Activated CD4-positive, alpha-beta T cell treated with anti-CD3 and anti-CD28 coated beads for 4 hours (primary cell): ENCODE results near the gene ANKRD36B.
"Not testable (repeated sequence)": the region's sequence is repeated elsewhere in the genome, so short reads cannot be mapped to it uniquely, and the experiment has no call there.

ENCODE experiments used
- DNase-seq, 2 donors: peaks; one replicate each; pipeline ENCODE4 v3.0.0-alpha.2; 2020

Gene ANKRD36B

DNA sequence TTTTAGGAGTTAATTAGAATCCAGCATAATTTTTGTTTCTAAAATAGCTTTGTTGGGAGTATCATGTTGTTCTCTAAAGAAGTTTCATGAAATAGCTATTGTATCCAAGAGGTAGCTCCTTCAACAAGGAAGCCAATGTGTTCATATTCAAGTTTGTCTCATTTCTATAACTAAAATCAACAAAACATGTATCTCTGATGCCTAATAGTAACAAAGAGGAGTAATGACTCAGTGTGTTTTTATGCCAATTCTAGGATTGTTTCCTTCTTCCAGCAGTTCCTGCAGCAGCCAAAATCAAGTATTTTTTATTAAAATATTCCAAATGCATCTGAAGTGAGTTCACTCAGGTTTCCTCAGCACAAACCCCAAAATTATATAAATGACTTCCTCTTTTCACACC lies 41.1 kb downstream of the ANKRD36B start:
- DNase-seq = not testable (repeated sequence)

DNA sequence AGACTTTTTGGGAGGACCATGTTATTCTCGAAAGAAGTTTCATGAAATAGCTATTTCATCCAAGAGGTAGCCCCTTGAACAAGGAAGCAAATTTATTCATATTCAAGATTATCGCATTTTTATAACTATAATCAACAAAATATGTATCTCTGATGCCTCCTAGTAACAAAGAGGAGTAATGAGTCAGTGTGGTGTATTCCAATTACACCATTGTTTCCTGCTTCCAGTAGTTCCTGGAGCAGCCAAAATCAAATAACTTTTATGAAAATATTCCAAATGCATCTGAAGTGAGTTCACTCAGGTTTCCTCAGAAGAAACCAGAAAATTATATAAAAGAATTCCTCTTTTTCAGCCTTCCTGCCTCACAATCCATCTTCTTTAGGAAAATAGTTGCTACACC lies 43.0 kb downstream of the ANKRD36B start:
- DNase-seq = no peak

DNA sequence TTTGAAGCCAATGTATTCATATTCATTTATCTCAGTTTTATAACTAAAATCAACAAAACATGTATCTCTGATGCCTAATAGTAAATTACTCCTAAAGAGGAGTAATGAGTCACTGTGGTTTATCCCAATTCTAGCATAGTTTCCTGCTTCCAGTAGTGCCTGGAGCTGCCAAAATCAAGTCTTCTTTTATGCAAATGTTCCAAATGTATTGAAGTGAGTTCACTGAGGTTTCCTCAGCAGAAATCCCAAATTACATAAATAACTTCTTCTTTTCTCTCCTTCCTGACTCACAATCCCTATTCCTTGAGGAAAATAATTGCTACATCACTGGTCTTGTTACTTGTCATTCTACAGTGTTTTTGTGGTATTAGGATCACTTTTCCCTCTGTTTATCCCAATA lies 44.8 kb downstream of the ANKRD36B start:
- DNase-seq = not testable (repeated sequence)

DNA sequence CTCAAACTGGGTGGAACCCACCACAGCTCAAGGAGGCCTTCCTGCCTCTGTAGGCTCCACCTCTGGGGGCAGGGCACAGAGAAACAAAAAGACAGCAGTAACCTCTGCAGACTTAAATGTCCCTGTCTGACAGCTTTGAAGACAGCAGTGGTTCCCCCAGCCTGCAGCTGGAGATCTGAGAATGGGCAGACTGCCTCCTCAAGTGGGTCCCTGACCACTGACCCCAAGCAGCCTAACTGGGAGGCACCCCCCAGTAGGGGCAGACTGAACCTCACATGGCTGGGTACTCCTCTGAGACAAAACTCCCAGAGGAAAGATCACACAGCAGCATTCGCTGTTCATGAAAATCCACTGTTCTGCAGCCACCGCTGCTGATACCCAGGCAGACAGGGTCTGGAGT lies 63.8 kb downstream of the ANKRD36B start:
- not testable (repeated sequence) for DNase-seq

DNA sequence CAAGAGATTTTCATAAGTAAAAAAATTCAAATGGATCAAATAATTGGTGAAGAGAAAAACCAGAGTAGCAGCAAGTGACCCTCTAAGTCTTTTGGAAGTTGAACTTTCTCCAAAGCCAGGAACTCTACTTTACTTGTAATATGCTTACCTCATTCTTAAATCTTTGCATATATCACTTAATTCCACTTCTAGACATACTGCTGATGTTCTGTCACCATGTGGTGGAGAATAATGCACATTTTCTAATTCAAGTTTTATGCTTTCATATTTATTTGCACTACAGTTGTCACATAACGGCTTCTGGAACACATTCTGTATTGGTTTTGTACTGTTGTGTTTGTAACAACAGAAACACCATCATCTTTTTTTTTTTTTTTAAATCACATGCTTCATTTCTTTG lies 65.9 kb downstream of the ANKRD36B start:
- DNase-seq = not testable (repeated sequence)

DNA sequence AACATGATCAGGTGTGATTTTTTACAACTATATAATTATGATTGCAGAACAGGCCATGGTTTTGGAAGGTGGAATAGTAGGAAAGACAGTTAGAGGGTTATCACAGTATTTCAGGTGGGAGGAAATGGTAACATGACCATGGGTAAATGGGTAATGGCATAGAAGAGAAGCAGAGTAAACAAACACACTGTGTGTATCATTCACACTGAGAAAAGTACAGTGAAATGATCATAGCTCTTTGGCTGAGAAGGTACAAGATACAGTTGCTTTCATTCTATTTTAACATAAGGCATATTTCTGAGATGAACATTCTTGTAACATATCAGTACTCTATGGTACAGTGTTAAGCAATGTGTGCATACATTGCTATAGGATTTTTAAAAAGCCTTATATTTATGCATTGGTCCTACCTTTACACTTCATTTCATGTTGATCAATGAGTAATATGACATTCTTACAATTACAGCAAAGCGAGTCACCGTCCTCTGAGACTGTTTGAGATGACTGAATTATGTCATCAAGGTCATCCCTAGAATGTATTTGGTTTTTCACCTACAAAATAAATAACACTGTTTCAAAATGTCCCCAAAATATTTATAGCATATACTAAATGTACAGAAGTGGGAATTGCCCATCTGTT lies 66.6 kb downstream of the ANKRD36B start:
- DNase-seq = not testable (repeated sequence)

DNA sequence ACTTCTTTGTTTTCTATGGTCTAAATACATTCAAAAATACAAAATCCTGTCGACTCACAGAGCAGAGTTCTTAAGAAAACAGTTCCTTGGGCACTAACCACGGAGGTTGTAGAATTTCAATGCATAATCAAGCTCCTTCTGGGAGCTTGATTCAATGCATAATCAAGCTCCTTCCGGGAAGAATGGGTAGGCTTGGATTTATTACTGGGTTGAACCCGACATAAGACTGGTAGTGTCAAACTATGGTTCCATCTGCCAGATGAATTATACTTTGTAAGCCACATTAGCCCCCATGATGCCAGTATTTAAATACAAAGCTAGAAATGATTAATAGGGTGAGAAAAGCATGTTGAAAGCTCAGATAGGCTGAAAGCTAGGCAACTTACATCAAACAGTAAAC lies 94.0 kb downstream of the ANKRD36B start:
- DNase-seq = not testable (repeated sequence)

DNA sequence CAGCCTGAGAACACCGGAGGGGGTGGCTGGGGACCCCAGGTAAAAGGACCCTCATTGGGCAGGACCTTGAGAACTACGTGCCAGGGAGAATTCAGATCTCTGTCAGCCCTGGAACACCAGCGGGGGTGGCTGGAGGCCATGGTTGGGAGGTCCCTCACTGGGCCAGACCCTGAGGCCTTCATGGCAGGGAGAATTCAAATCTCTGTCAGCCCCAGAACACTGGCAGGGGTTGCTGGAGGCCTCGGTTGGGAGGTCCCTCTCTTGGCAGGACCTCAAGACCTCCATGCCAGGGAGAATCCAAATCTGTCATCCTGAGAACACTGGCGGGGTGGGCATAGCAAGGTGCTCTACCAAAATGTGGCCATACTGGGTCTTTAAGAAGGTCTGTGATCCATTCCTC lies 99.5 kb downstream of the ANKRD36B start:
- DNase-seq = peak in 1 of 2 donors; percentile 1
